SIG-M5 (cell line): ENCODE measurements around the gene CPE.
"Not testable (repeated sequence)": the region's sequence is repeated elsewhere in the genome, so short reads cannot be mapped to it uniquely, and the experiment has no call there.

ENCODE experiments used
- DNase-seq: peaks from one replicate; lab custom pipeline; 2025; lab: John Stamatoyannopoulos, UW

CPE gene

DNA sequence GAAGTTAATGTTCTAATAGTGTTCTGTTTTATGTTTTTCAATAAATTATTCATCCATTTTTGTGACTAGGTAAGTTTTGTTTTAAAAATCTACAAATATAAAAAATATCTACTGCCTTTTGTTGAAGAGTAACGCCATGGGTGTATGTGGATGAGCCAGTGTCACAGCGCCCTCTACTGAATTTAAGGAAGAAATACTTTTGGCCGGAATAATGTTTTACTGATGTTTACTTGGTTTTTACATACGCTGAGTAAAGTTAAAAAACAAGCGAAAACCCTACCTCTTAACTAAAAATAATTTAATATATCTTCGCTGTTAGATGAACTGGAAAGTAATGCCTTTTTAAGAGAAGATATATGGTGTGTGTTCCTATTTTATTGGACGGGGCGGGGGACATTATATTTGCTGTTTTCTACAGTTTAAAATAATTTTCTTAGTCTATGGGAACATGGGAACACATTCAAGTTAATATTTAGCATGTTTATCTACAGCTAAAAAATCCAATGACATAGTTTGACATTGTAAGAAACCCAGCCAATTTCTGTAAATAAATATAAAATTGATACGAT is 86.1 kb downstream of the CPE start:
- DNase-seq = no peak

DNA sequence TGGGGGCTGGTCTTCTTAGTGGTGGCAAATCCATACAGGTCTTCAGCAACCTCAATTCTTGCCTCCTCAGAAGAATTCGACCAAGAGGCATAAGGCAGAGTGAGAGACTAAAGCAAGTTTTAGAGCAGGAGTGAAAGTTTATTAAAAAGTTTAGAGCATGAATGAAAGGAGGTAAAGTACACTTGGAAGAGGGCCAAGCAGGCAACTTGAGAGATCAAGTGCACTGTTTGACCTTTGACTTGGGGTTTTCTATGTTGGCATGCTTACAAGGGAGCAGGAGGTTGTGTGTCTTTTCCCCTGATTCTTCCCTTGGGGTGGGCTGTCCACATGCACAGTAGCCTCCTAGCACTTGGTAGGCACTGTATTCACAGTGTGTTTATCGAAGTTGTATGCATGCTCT is 91.2 kb downstream of the CPE start:
- no peak for DNase-seq

DNA sequence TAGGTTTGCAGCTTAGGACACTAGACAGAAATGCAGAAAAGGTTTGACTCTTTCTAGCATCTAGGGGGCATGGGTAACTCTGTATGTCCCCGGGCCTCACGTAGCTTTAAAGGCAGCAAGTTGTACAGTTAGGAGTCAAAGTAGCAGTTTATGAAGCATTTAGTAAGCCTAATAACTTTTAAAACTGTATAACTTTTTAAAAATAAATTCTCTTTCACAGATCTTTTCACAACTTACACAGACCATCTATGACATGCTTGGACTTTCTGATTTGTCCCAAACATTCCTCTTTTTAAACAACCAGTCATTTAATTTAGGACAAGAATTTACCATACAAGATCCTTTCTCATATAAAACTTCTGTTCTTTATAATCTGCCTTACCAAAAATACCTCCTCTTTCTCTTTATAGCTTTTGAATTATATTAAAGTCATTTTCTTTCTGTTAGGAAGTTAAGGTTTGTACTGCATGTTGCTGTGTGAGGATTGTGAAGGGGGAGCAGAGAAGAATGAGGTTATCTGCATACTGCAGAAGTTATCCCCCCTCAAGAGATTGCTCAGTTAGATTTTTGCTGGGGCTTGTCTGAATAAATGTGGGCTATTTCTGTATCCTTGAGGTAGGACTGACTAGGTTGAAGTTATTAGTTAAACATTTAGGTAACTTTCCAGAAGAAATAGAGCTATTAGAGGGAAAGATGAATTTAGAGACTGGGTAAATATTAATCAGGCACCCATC is 94.3 kb downstream of the CPE start:
- DNase-seq = no peak

DNA sequence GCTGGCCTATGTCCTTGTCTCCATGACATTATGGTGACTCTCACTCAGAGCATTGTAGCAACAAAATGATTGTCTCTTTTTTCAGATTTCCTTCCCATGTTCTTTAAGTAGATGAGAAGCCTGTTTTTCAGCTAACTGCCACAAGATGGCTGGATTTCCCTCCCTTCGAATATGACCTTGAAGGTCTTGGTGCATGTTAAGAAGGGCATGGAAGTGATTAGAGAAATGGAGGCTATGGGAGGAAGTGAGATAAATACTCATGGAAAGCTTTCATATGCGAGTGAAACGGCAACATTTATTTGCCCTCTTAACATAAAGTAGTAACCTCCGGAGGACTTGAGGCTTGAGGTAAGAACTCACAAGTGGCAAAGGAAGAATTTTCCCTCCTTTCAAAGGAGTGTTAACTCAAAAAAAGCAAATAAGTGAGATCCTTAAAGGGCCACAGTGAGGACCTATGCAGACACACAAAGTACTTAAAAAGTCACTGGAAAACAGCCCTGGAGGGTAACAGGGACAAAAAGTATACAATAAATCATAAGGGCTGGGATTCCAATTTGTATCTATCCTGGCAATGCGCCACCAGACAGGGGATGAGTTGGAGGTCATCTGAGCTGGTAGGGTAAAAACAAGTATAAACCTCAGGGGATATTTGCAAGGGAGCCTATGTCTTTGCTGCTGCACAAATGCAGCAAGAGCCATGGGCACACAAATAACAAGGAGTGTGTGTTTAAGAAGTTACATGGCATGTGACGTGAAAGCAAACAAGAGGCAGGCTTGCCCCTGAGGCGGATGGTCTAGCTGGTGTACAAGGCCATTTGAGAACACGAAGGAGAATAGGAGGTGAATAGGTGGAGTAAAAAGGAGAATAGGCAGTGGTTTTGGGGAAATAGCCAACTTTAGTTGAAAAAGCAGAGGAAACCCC is 96.2 kb downstream of the CPE start:
- DNase-seq = no peak

DNA sequence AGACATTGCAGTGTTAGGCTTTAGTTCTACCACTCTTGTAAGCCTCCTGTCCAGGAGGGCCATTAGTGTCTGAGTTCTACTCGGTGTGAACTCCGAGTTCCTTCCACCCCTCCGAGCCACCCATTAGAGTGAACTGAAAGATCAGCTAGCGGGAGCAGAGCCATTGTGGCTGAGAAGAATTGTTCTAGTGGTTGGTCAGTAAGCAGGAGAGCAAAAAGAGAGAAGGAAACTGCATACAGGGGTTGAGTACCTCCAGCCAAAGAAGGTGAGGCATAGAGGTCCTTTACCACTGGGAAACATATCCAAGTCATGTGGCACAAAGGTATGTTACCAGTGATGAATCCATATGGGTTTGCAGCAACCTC is 96.9 kb downstream of the CPE start:
- no peak for DNase-seq

DNA sequence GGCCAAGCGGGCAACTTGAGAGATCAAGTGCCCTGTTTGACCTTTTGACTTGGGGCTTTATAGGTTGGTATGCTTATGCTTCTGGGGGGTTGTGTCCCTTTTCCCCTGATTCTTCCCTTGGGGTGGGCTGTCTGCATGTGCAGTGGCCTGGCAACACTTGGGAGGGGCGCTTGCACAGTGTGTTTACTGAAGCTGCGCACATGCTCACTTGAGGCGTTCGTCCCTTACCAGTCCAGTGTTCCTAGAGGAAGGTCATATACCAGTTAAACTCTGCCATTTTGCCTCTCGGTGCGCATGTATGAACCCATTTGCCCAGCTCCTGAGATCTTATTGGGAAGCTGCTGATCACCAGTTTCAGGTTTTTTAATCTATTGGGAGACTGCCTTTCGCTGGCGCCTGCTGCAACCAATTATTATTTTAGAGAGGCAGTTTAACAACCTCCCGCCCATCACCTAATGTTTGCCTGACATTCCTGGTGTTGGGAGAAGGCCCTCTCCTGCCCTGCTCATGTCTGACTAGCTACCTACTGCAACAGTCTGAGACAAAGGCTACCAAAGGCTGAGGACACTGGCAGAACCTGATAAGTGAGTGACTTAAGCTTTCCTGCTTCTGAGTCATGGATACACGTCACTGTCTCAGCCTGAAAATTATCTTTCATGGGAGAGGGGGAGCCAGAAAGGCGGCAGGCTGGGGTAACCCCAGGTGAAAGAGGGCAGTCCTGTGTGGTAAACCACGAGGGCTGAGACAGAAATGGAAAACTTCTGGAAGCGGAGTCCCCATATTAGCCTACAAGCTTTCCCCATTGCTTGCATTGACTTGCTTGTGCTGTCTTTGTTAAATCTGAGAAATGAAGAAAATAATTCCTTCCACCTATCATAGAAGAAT is 97.6 kb downstream of the CPE start:
- DNase-seq = no peak

DNA sequence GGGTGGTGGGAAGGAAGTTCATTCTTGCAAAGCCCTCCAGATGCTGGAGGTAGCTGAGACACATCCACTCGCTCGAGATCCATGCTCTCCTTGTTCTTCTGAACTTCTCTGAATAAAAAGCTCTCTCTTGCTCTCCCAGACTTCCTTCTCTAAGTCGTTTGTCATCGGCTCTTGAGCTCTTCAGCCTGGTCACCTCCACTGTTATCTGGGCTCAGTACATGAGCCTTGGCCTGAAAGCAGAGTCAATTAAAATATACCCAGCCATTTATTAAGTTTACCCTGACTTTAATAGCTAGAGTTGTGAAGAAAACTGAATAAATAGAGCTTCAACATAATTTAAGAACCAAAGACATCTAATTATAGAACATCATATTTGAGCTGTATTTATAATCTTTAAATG is 99.0 kb downstream of the CPE start:
- DNase-seq = no peak

DNA sequence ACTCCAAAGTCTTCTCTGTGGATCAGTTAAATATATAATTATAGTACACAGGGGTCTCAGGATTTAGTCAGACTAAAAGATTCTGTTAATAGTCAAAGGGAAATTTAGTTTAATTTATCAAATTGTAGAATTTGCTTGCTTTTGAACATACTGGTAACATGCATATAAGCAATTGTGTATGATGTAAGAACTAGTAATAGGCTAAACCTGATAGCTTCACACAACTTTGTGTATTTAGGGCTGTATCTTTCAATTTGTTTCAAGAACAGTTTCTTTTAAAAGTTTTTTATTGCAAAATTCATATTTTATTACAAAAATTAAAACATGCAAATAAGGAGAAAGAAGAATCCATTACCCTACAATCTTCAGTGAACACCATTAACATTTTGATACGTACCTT is 99.5 kb downstream of the CPE start:
- no peak for DNase-seq

DNA sequence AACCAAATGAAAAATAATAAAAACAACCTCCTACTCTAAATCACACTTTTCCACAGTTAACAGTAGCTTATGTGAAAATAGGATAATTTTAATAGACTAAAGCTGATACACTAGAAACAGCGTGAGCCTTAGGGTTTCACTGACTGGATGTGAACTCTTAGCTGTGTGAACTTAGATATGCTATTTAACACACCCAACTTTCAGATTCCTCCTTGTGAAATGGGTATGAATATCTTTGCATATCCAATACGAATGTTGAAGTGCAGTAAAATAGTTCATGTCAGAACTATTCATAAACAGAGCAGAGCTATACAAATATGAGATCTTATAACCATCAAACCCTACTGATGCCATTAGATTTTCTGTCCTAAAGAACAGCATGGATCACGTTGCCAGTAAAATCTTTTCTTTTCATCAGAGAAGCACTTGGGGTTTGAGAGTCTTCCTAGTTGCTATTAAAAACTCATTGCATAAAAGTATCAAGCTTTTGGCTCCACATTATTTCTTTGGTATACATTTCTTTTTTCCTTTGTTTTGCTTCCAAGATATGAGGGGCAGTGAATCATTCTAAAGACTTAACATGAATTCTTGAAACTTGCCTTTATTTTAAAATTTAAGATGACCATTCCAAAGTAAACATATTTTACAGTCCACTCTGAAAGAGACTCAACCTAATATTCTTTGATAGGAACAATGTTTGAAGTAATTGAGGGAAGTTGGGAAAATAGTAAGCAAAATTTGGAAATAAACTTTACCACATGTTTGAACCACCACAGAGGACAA is 102.4 kb downstream of the CPE start:
- DNase-seq = no peak

DNA sequence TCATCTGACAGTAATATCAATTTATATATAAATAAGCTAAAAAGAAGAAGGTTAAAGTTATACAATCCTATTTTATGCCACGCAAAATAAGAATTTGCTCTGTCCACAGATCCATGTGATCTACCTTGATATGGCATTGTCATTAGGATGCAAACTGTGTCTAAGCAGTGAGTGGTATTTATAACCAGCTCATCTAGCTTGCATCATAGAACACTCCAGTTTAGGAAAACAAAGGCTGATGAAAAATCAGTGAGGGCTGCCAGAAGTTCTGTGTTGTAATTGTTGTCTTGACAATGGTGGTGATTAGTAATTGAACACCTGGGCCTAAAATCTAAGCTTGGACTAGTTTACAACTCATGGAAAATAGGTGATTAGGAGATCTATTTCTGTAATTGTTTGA is 111.0 kb downstream of the CPE start:
- DNase-seq = no peak

DNA sequence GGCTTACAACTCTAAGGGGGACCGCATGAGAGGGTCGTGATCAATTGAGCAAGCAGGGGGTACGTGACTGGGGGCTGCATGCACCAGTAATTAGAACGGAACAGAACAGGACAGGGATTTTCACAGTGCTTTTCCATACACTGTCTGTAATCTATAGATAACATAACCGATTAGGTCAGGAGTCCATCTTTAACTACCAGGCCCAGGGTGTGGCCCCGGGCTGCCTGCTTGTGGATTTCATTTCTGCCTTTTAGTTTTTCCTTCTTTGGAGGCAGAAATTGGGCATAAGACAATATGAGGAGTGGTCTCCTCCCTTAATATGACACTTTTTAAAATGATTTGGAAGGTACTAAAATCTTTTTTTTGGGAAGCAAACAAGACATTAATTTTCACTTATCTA is 113.8 kb downstream of the CPE start:
- DNase-seq = not testable (repeated sequence)

DNA sequence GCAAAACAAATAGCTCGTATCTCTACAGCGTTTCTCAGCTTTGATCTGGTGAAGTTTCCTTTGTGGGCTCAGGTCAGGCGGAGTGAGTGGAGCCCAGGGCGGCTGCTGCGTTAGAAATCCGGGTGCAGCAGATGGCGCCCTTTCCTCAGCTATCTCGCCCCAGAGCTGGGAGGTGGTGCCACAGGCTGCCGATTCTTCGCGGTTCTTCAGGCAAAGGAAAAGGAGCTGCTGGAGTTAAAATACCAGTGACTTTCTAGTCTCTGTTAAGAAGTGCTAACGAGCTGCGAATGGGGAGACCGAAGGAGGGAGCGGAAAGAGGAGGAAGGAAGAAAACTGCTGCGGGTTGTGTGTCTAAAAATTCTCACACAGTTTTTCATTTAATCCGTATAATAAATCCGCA is 114.6 kb downstream of the CPE start:
- DNase-seq = no peak

DNA sequence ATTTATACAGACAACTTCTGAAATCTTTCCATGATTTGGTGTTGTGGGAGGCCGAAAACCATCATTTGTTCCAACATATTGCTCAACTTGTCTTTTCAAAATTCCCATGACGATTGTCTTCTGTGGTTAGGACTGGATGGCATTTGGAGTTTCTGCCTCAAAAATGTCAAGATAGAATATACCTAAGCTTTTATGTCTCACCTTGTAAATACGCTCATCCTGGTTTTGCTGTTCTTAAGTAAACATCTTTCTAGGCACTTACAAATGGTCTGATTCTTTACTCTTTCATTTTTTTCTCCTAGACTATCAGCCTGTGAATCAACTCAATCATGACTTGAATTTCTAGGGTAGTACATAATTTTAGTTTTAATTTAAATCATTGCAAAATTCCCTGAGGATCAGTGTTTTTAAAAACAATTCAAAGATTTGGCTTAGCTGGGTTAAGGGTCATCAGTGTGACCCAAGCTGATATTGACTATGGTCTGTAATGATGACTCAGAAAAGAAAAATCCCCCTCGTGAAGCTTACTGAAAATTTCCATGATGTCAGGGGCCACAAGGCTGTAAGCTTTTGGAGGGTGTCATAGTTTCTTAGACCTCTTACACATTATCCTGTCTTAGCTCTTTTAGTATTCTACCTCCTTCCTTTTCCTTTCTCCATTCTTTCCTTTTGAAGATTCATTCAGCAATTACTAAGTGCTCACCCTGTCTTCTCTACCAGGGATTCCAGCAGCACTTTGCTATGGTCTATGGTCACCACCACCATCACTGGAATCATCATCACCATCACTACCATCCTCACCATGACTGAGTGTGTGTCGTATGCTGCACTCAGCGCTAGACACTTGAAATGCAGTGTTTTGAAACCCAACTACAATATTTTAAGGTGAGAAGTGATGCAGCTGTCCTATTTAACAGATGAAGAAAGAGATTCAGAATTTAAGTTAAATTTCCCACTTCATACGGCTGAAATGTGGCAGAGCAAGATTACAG is 124.4 kb downstream of the CPE start:
- no peak for DNase-seq

DNA sequence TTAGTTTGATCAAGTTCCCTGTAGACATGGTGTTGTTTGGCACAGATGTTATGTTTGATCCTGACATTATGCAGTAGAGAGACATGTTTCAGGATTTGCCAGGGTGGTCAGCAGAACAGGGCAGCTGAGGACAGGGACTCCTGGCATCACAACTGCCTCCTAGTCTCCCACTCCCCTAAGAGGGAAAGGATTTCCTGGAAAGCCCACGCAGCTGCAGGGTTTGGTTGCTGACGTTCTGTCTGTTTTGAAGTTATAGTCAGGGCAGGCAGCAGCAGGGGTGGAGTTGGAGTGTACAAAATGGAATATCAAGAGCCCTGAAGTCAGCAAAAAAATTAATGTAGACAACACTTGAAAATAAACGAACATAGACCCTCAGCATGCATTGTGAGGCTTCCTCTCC is 125.4 kb downstream of the CPE start:
- DNase-seq = no peak

DNA sequence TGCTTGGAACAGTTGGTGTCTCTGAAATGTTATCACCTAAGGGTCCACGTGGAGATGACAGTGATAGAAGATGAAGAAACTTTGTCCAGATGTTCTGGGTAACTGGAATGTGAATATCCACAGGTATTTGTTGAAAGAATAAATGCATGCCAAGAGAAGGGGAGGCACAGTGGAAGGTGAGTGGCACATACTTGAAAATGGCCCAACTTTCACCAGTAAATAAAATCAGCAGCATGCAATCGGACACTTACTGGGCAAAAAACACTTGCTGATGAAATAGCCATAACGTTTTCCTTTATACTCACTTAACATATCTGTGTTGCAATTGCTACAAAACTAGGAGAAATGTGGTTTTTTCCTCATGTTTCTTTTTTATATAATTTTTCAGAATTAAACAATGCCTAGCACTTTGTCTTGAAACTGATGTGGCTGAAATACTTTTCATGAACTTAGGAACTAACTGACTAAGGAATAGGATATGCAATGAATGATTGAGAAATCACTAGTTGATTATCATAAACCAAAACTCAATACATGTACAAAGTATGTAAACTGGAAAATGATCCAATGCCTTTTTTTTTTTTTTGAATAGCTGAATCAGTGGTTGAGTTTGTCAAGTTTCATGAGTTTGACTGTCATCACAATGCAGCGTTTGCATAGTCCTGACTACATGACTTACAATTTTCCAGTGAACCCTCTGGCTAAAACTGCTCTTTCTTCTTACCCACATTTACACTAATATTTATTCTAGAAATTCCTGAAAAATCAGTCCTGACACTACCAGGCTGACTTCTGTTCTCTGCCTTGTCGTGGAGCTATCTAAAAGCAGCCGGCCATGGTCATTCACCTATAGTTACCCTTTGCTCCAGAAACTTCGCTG is 127.4 kb downstream of the CPE start:
- no peak for DNase-seq

DNA sequence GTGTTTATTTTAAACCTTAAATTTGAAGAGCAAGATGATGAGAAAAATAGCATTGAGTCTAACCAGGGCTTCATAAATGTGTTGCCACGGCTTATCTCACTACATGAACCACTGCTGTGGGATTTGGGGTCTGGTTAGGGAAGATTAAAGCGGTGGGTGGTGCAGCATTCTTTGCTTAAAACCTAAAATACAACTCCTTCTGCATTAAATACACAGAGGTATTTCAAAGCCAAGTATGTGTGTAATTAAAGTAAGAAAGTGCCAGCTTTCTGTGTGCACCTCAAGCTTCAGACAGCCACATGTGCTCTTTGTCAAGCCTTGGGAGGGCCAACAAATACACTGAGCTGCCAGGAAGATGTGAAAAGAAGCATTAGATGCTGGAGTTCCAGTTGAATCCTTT is 128.0 kb downstream of the CPE start:
- DNase-seq = no peak

DNA sequence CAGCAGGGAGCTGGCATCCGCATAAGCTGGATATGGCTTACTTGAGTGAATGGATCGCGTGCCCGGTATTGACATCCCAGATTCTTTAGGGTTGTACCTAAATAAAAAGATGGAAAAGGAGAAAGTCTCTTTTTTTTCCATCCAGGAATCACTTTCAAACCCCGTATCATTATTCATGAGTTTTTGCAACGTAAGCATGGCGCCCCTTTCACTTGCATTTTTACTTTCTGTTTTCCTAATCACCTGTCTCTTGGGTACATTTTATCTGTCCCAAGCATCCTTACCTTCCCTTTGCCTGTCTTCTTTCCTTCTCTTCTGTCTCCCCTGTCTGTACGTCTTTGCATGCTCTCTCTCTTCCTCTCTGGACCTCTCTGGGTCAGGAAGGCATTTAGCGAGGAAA is 128.6 kb downstream of the CPE start:
- no peak for DNase-seq

DNA sequence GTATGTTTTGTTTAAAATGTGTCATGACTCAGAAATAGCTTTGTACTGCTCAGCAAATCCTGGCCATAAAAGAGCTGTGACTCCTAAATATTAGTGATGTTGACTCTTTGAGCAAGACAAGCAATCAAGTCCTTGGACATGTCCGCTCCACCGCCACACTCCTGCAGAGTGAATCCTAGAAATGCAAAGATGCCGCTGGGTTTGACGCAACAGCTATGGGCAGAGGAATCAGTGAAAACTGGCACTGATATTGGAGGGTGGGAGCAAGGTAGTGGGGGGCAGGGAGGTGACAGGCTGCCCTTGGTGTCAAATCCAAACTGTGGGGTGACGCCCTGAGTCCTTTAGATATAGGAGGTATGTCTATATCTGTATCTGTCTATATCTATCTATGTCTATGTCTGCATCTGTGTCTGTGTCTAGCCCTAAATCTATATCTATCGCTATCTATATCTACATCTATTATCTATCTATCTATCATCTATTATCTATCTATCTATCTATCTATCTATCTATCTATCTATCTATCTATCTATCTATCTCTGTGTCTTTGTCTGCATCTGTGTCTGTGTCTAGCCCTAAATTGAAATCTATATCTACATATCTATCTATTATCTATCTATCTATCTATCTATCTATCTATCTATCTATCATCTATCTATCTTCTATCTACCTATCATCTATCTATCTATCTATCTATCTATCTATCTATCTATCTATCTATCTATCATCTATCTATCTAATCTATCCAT is 129.7 kb downstream of the CPE start:
- DNase-seq = no peak
